ENCODE data around the gene FADD. TPM values are rescaled to one million over a fixed set of nuclear protein-coding genes. Genes with fewer than 3 reads are reported as not detected.
"Not testable (repeated sequence)": the region's sequence is repeated elsewhere in the genome, so short reads cannot be mapped to it uniquely, and the experiment has no call there.

Gene FADD
- total RNA-seq, 2 donors from 2014 or later, result 11.1 to 11.3 TPM

GRCh38 chr11:70201047-70201446 is 2.0 kb upstream of the FADD start:
- ATAC-seq; intact Hi-C loops (cut with DNase I): not testable (repeated sequence)
- peak; percentile 0 for DNase-seq

GRCh38 chr11:70201882-70202861 is 924 bp upstream of the FADD start:
- intact Hi-C loops (cut with DNase I), result no loop called here
- ATAC-seq, result no peak
- DNase-seq, result peak; percentile 28

DNA sequence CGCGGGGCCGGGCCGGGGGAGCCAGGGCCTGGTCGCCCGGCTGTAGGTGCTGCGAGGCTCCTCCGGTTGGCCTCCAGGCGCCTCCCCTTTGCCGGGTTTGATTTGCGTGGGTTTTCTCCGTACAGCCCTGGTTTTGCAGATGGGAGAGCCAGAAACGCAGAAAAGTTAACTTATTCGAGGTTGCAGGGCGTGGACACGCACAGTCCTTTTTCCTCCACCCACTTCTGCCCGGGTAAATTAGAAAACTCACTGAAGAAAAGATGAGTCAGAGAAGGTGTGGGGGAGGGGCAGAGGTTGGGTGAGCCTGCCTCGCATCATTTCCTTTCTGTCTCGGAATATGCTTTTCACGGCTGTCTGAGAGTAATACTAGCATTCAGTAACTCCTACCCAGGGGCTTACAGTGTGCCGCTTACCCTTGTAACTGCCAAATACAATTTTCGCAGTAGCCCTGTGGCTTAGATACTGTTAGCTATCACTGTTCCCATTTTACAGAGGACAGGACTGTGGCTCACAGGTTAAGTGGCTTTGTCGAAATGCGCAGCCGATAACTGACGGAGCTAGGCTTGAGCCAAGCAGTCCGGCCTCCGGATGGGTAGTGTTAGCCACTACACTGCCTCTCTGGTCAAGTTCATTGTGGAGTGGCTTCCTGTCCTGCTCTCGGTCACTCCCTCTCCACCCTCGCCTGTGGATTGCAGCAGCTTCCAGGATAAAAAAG is 812 bp downstream of the FADD start:
- peak; percentile 79 for DNase-seq
- intact Hi-C loops (cut with DNase I), result no loop called here
- ATAC-seq, result peak; percentile 53 to 82

- ATAC-seq (no peak), DNase-seq (no peak)
- intact Hi-C loops (cut with DNase I), result no loop called here
These were observed 1.3 kb downstream of the FADD start for GRCh38 chr11:70204466-70204799.

- intact Hi-C loops (cut with DNase I), result no loop called here
- DNase-seq (no peak), ATAC-seq (no peak)
These were observed 2.1 kb downstream of the FADD start for GRCh38 chr11:70205049-70205725.

DNA sequence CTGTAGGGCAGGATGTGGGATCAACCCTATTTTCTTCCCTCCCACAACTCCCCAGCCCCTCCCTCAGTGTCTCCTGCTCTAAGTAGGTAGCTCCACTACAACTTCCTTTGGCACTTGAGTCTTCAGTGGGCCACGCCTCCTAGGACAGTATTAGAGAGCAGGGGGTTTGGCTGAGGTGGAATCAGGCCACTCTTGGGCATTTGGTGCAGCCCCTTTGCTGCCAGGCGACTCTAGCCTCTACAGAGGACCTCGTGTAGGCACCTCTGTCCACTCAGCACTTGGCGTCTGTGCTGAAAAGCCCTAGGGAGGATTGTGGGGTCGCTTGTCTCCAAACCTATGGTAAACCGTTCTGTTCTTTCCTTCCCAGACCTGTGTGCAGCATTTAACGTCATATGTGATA is 2.7 kb downstream of the FADD start:
- ATAC-seq (no peak), DNase-seq (no peak)
- intact Hi-C loops (cut with DNase I), result no loop called here

DNA sequence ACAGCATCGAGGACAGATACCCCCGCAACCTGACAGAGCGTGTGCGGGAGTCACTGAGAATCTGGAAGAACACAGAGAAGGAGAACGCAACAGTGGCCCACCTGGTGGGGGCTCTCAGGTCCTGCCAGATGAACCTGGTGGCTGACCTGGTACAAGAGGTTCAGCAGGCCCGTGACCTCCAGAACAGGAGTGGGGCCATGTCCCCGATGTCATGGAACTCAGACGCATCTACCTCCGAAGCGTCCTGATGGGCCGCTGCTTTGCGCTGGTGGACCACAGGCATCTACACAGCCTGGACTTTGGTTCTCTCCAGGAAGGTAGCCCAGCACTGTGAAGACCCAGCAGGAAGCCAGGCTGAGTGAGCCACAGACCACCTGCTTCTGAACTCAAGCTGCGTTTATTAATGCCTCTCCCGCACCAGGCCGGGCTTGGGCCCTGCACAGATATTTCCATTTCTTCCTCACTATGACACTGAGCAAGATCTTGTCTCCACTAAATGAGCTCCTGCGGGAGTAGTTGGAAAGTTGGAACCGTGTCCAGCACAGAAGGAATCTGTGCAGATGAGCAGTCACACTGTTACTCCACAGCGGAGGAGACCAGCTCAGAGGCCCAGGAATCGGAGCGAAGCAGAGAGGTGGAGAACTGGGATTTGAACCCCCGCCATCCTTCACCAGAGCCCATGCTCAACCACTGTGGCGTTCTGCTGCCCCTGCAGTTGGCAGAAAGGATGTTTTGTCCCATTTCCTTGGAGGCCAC is 3.3 kb downstream of the FADD start:
- DNase-seq (no peak), ATAC-seq (no peak)
- intact Hi-C loops (cut with DNase I), result no loop called here

DNA sequence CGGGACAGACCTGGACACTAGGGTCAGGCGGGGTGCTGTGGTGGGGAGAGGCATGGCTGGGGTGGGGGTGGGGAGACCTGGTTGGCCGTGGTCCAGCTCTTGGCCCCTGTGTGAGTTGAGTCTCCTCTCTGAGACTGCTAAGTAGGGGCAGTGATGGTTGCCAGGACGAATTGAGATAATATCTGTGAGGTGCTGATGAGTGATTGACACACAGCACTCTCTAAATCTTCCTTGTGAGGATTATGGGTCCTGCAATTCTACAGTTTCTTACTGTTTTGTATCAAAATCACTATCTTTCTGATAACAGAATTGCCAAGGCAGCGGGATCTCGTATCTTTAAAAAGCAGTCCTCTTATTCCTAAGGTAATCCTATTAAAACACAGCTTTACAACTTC is 3.9 kb downstream of the FADD start:
- no peak for DNase-seq
- ATAC-seq, result no peak
- intact Hi-C loops (cut with DNase I), result no loop called here

- intact Hi-C loops (cut with DNase I), result no loop called here
These were observed 4.5 kb downstream of the FADD start for GRCh38 chr11:70207531-70208131.

GRCh38 chr11:70209391-70209912 is 6.4 kb downstream of the FADD start:
- no peak for DNase-seq
- no peak for ATAC-seq
- intact Hi-C loops (cut with DNase I), result no loop called here

More at GRCh38 chr11:70207531-70208131, 4.5 kb downstream of the FADD start:
- DNase-seq (no peak), ATAC-seq (no peak)

DNA sequence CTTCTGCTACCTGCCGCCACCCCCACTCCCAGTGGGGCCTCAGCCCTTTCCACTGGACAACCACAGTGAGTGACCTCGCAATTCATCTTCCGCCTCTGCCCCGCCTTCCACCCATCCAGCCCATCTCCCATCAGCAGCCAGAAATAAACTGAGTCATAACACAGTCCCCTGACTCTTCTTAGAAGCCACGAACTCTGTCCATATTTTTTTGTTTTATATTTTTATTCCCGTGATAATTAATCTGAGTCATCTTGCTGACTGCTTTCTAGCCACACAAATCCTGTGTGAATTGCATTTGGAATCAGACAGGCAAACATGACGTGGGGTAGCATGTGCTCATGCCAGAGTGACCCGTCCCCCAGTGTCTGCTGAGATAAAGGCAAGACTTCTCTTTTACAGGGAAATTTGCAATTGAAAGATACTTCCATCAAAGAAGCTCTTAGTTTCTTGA is 7.0 kb downstream of the FADD start:
- no peak for DNase-seq
- ATAC-seq, result peak; percentile 62 to 69
- intact Hi-C loops (cut with DNase I), result no loop called here

DNA sequence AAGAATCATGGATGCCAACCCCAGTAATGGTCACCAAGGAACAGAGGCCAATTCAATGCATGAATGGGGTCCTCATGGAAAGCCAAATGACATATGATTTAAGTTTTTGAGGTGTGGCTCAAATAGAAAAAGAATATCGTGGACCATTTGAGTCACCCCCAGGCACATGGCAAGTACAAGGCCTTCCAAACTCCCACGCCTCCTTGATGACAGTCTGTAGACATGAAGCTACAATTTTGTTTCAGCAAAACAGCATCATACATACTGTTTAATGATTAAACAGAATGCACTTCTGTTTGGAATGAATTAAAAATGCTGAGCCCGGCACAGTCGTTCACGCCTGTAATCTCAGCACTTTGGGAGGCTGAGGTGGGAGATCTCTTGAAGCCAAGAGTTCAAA is 7.4 kb downstream of the FADD start:
- DNase-seq, result no peak
- no peak for ATAC-seq
- intact Hi-C loops (cut with DNase I), result no loop called here

DNA sequence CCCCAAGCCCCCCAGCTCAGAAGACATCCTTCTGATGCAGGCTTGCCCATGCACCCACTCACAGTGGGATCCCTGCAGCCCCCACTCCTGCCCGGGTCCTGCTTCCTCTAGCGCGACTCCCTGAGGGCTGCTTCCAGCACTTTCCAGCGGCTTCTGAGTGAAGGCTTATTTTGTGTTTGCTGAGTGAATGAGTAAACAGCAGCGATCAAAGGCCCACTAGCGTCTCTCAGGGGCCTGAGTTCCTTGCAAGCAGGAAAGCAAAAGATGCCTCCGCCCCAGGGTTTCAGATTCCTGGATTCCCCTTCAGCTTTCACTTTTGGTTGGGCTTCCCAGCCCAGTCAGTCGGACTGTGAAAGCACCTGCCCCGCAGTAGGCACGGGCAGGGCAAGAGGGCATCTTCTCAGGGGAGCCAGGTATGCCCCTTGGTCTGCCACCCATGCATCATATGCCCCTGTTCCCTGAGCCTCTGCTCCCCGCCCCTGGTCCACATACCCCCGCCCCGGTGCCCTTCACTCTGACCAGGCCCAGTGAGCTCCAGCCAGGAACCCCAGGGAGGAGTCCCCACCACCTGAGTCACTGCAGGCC is 9.2 kb downstream of the FADD start:
- intact Hi-C loops (cut with DNase I), result no loop called here
- no peak for ATAC-seq
- no peak for DNase-seq

DNA sequence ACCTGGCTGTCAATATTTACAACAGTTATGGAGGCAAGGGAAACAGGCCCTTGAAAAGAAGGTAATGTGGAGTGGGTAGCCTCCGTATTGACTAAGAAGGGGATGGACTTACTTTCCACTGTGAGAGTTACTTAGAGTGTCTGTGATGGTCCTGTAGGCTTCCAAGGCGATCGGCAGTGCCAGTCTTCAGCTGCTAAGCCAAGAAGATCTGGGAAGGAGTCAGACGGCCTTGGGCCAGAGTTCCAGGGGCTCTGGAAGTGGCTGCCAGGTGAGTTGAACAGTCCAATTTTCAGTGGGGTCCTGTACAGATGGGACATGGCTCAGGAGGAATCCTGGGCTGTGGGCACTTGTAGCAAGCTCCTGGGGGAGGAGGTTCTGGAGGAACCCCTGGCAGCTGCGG is 14.3 kb downstream of the FADD start:
- DNase-seq; intact Hi-C loops (cut with DNase I); ATAC-seq: not testable (repeated sequence)

DNA sequence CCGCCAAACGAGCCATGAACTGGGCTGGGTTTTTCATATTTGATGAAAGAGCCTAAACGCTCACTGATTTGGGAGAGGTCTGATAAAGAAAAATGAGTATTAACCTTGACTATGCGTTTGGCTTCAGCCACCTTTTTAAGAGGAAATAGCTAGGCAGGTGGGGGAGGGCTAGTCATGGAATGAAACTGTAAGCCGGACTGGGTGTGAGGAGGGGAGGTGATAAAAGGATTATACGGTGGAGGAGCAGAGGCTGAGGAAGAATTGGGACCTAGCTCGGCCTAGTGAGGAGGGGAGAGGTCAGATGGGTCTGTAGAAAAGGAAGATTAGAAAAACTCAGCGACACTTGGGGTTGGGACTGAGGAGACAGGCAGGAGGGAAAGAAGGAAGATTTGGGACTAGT is 15.0 kb downstream of the FADD start:
- DNase-seq; intact Hi-C loops (cut with DNase I); ATAC-seq: not testable (repeated sequence)

DNA sequence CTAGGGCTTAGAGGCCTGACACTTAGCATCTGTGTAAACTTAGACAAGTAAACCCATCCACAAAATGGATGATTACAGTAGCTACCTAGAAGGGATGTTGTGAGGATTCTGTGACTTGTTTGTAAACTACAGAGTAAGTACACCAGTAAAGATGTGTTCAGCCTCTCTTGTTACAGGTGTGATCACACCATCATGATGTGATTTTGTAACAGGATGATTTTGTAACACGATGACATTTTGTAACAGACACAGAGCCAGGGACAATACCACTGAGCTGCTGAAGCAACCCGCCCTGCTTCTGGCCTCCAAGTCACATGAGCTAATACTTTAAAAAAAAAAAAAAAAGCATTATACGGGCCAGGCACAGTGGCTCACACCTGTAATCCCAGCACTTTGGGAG is 17.0 kb downstream of the FADD start:
- no peak for ATAC-seq
- intact Hi-C loops (cut with DNase I), result no loop called here
- DNase-seq, result no peak

- ATAC-seq (no peak), DNase-seq (no peak)
- intact Hi-C loops (cut with DNase I), result no loop called here
These were observed 17.8 kb downstream of the FADD start for GRCh38 chr11:70220920-70221319.

DNA sequence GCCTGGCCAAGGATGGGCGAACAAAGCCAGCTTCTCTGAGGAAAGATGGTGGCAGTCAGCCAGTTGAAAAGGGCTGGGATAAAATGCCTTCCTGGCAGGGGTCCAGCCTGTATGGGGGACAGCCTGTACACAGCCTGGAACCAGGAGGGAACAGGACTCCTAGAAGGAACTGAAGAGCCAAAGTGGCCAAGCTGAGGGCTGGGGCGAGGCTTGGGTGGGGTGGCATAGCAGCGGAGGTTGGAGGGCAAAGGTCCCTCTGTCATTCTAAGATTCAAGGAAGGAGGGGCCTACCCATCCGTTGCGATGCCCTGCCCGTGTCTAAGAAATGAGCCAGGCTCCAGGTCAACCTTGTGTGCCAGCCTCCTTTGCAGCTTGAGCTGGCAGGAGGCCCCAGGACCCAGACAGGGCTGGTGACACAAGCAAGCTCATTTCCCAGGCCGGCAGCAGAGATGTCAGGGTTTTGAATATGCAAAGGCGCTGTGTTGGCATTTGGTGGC is 22.6 kb downstream of the FADD start:
- no peak for DNase-seq
- intact Hi-C loops (cut with DNase I), result no loop called here
- peak in 1 of 2 donors; percentile 38 for ATAC-seq

All from left cardiac atrium (tissue), 4 donors.